ENCODE data around the gene PCBD2.

GRCh38 chr5:134997015-134997414, 92.1 kb downstream of the PCBD2 start:
- TF ChIP-seq, protein P1, sequence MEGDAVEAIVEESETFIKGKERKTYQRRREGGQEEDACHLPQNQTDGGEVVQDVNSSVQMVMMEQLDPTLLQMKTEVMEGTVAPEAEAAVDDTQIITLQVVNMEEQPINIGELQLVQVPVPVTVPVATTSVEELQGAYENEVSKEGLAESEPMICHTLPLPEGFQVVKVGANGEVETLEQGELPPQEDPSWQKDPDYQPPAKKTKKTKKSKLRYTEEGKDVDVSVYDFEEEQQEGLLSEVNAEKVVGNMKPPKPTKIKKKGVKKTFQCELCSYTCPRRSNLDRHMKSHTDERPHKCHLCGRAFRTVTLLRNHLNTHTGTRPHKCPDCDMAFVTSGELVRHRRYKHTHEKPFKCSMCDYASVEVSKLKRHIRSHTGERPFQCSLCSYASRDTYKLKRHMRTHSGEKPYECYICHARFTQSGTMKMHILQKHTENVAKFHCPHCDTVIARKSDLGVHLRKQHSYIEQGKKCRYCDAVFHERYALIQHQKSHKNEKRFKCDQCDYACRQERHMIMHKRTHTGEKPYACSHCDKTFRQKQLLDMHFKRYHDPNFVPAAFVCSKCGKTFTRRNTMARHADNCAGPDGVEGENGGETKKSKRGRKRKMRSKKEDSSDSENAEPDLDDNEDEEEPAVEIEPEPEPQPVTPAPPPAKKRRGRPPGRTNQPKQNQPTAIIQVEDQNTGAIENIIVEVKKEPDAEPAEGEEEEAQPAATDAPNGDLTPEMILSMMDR (conservative IDR thresholded peaks at IDR 0.05) = no peak
- no peak for TF ChIP-seq ZFX (IDR thresholded peaks at IDR 0.05)
